Ecto neural progenitor cell (in vitro differentiated cells): ENCODE results near the gene SIL1.
"Not testable (repeated sequence)": the region's sequence is repeated elsewhere in the genome, so short reads cannot be mapped to it uniquely, and the experiment has no call there.

ENCODE experiments used
- DNase-seq: peaks from one replicate; pipeline ENCODE4 v3.0.0-alpha.2; 2018; ENCODE audit warnings: low spot score

SIL1 gene

GRCh38 chr5:139174382-139174781 is 23.8 kb downstream of the SIL1 start:
- DNase-seq: not testable (repeated sequence)

DNA sequence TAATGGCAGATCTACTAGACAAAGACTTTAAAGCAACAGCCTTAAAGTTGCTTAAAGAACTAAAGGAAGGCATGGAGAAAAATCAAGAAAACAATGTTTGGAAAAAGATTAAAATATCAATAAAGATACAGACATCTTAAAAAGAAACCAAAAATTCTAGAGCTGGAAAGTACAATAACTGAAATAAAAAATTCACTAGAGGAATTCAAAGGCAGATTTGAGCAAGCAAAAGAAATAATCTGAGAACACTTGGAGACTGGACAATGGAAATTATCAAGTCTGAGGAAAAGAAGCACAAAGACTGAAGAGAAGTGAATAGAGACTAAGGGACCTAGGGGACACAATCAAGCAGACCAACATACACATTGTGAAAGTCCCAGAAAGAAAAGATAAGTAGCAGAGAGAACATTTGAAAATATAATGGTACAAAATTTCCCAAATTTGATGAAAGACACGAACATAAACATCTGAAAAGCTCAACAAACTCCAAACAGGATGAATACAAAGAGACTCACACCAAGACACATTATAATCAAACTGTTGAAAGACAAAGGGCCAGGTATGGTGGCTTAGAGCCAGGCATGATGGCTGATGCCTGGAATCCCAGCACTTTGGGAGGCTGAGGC is 26.3 kb downstream of the SIL1 start:
- no peak for DNase-seq

- no peak for DNase-seq
Observed at GRCh38 chr5:139167952-139168720, 30.0 kb downstream of the SIL1 start.

- DNase-seq: no peak
Observed at GRCh38 chr5:139167533-139167932, 30.6 kb downstream of the SIL1 start.

DNA sequence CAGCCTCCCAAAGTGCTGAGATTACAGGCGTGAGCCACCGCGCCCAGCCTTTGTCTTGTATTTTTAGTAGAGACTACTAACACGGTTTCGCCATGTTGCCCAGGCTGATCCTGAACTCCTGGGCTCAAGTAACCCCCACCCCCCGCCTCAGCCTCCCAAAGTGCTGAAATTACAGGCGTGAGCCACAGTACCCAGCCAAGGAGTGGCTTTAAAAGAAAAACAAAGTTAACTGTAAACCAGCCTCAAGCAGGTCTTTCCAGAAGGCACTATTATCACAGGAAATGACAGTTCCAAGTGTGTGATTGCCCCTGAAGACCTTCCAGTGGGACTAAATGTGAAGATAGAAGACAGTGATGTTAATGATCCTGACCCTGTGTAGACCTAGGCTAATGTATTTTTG is 31.1 kb downstream of the SIL1 start:
- DNase-seq: no peak

DNA sequence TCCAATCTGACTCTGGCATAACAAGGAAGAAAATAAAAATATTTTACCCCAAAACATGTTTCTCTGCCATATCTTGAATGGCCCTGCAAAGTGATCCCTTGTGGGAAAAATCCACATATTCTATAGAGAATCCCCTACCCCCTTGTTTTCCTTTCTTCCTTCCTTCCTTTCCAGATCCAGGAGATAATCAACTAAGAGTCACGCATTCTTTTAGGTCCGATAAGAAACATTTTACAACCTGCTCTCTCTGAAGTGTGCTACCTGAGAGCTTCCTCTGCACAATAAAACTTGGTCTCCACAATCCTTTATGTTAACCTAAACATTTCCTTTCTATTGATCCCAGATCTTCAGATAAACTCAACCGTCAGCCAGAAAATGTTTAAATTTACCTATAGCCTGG is 33.3 kb downstream of the SIL1 start:
- DNase-seq: not testable (repeated sequence)

- no peak for DNase-seq
Observed at GRCh38 chr5:139164020-139164419, 34.1 kb downstream of the SIL1 start.

- DNase-seq: no peak
Observed at GRCh38 chr5:139162448-139162847, 35.7 kb downstream of the SIL1 start.

DNA sequence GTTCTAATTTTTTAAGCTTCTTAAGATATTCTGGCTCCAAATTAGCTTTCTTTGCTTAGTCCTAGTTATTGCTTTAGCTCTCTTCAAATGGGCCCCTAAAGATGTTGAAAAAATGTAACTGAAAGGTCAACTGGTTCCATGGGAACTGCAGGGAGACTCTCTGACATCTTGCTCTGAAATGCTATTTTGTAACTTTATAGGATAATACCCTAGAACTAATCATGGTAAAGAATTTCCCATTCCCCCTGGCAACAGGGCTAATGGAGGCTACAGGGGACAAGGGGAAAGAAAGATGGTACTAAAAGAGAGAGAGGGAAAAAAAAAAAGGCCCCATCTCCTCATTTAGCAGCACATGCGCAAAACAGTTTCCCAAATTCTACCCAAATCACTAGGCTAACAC is 39.4 kb downstream of the SIL1 start:
- no peak for DNase-seq

DNA sequence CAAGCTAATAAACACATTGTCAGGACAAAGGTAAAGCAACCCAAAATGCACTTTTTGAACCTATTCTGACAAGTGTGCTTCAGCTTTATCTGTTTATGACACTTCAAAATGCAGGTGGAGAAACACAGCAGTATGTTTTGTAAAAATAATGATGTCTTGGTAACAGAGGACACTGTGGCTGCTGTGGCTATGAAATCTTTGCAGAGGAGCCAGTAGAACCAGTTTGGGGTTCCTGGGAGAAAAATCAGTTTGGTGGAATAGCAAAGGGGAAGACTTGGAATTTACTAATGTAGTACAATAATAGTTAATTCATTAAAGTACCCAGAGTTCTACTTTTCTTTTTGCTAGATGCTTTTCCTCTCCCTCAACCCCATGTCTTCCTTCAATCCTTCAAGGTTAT is 40.6 kb downstream of the SIL1 start:
- DNase-seq: no peak

DNA sequence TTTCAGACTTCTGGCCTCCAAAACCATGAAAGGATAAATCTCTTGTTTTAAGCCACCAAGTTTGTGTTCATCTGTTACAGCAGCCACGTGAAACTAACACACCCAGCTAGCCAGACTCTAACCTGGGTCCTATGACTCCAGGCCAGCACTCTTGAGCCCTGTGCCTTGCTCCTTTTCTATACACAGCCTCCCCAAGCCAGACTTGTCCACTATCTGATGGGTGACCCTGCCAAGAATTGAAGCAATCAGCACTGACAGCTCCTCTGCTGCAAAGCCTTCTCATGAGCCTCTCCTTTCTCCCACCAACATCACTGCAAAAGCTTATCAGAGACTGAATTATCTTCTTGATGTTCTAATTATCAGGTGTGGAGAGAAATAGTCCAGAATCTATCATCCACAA is 41.4 kb downstream of the SIL1 start:
- DNase-seq: no peak

GRCh38 chr5:139155333-139155732 is 42.8 kb downstream of the SIL1 start:
- no peak for DNase-seq

DNA sequence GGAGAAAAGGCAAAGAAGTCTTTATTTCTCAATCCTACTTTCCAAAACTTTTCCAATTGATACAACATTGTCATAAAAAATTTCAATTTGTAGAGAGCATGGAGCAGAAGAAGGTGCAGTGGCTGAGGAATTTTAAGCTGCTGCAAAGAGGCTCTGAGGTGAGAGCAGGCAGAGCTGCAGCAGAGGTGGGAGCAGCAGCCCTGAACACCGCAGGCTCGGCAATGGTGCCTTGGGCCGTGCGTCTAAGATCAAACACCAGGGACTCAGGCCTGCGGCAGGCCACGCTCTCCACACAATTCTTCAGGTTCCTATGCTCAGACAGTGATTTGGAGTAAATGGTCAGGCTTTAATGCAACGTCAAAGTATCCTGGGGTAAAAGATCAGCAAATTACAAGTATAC is 46.3 kb downstream of the SIL1 start:
- DNase-seq: no peak

DNA sequence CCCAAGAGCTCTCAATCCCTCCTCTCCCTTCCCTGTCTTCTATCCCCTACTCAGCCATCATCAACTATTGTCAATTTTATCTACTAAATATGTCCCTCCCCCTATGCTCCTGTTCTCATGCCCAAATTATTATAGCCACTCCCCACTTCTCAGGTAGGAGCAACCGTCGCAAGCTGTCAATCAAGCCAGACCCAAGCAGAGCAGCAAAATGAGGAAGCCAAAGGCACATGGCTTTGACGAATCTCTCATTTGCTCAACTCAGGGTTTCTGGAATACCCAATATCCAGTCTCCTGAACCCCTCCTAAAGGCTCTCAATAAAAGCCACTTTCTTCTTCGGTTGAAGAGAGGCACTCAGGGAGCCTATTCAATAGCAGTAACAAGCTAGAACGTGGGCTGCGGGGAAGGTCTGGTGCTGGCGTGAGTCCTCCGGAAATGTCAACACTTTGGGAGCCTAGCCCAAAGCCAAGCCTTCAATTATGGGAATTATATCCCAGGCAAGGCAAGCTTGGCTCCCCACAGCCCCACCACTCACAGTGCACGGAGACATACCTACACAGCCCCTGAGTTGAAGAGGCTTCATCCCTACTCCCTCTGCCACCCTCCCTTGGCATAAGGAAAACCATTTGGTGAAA is 47.7 kb downstream of the SIL1 start:
- no peak for DNase-seq

- DNase-seq: no peak
Observed at GRCh38 chr5:139149477-139150199, 48.5 kb downstream of the SIL1 start.

GRCh38 chr5:139148986-139149385 is 49.2 kb downstream of the SIL1 start:
- no peak for DNase-seq

DNA sequence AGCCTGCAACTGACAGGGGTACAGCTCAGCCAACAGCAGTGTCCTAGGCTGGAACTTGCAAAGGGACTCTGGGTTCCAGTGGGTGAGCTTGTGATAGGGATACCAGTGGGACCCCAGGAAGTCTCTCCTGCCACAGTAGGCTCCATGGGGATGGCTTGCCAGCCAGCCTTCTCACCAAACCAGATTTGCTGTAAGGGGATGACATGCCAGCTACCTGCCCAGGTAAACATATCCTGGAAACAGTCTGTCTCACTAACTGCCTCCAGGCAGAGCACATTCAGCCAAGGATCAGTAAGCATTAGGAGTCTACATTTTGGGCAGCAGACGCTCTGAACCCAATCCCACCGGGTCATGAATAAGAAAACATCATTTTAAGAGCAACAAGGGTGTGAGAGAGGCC is 49.9 kb downstream of the SIL1 start:
- no peak for DNase-seq

DNA sequence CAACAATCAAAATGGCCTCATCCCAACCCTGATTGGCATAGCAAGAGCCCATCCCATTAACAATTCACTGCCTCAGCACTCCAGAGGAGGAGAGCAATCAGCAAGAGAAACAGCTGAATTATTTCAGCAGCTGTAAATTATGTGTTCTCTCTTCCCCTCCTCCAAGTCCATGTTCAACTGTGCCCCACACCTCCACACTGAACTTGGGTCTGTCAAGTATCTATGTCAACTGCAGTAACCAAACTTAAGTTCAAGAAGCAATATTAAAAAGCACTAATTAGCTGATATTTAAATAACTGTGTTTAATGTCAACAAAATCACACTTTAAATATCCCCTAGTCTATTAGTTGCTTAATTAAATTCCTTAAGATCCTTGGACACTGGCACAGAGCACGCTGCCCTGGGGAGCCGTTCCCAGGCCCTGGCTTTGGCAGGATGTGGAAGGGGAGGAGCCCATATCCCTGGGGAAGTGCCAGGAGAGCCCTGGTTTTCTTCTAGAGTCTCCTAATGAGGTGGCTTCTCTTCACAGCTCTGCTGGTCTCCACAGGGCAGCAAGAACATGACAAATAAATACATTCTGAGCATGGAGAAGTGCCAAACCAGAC is 50.6 kb downstream of the SIL1 start:
- no peak for DNase-seq

- no peak for DNase-seq
Observed at GRCh38 chr5:139146809-139147482, 51.2 kb downstream of the SIL1 start.

GRCh38 chr5:139141446-139142204 is 56.5 kb downstream of the SIL1 start:
- no peak for DNase-seq

GRCh38 chr5:139140591-139141071 is 57.5 kb downstream of the SIL1 start:
- no peak for DNase-seq
